NCI-H748 (cell line): Measurements from ENCODE around the gene DOCK1.
"Not testable (repeated sequence)": the region's sequence is repeated elsewhere in the genome, so short reads cannot be mapped to it uniquely, and the experiment has no call there.

Experiments
- DNase-seq: peaks from one replicate; lab custom pipeline; 2025; ENCODE audit not compliant: unreplicated experiment; lab: John Stamatoyannopoulos, UW

The DOCK1 gene

GRCh38 chr10:127262606-127263005 lies 357.4 kb downstream of the DOCK1 start:
- no peak for DNase-seq

- DNase-seq, result no peak
These were observed 360.1 kb downstream of the DOCK1 start for GRCh38 chr10:127265288-127265687.

GRCh38 chr10:127266431-127266830 lies 361.2 kb downstream of the DOCK1 start:
- no peak for DNase-seq

GRCh38 chr10:127267442-127267841 lies 362.2 kb downstream of the DOCK1 start:
- no peak for DNase-seq

- no peak for DNase-seq
These were observed 366.8 kb downstream of the DOCK1 start for GRCh38 chr10:127272076-127272475.

- no peak for DNase-seq
These were observed 370.0 kb downstream of the DOCK1 start for GRCh38 chr10:127275272-127275671.

- DNase-seq, result no peak
These were observed 370.7 kb downstream of the DOCK1 start for GRCh38 chr10:127275793-127276450.

GRCh38 chr10:127276794-127277462 lies 371.7 kb downstream of the DOCK1 start:
- DNase-seq, result no peak

- DNase-seq, result peak; percentile 33
These were observed 372.8 kb downstream of the DOCK1 start for GRCh38 chr10:127278001-127278400.

- peak; percentile 93 for DNase-seq
These were observed 374.1 kb downstream of the DOCK1 start for GRCh38 chr10:127279334-127279774.

GRCh38 chr10:127280446-127280845 lies 375.2 kb downstream of the DOCK1 start:
- DNase-seq, result no peak

- no peak for DNase-seq
These were observed 377.8 kb downstream of the DOCK1 start for GRCh38 chr10:127283017-127283416.

- no peak for DNase-seq
These were observed 378.3 kb downstream of the DOCK1 start for GRCh38 chr10:127283576-127283975.

GRCh38 chr10:127290850-127291249 lies 385.6 kb downstream of the DOCK1 start:
- DNase-seq, result no peak

- DNase-seq, result no peak
These were observed 386.1 kb downstream of the DOCK1 start for GRCh38 chr10:127291329-127291728.

- no peak for DNase-seq
These were observed 387.7 kb downstream of the DOCK1 start for GRCh38 chr10:127292888-127293287.

- no peak for DNase-seq
These were observed 388.4 kb downstream of the DOCK1 start for GRCh38 chr10:127293640-127294039.

GRCh38 chr10:127296696-127297095 lies 391.5 kb downstream of the DOCK1 start:
- DNase-seq, result no peak

- no peak for DNase-seq
These were observed 393.2 kb downstream of the DOCK1 start for GRCh38 chr10:127298381-127298780.

GRCh38 chr10:127299192-127299591 lies 394.0 kb downstream of the DOCK1 start:
- not testable (repeated sequence) for DNase-seq

GRCh38 chr10:127299956-127300689 lies 394.9 kb downstream of the DOCK1 start:
- no peak for DNase-seq

- no peak for DNase-seq
These were observed 395.7 kb downstream of the DOCK1 start for GRCh38 chr10:127300868-127301321.
